H1 (cell line): ENCODE results near the gene PLCB3. TPM values are rescaled to one million over a fixed set of nuclear protein-coding genes. Genes with fewer than 3 reads are reported as not detected.

ENCODE experiments used
- CTCF ChIA-PET: fragments of 300-600 bp; sonication (Branson Sonifier 250); formaldehyde crosslinking; loops from one replicate; lab custom pipeline; 2021; ENCODE audit not compliant: partially characterized antibody; lab: Charles Lee
- POLR2A ChIA-PET: fragments of 300-600 bp; sonication (Branson Sonifier 250); formaldehyde crosslinking; loops from one replicate; lab custom pipeline; 2021; ENCODE audit warnings: inconsistent platforms; ENCODE audit not compliant: partially characterized antibody; lab: Charles Lee
- DNase-seq, 2 experiments: peaks; one replicate each; pipeline versions ENCODE4 v3.0.0 to v3.0.0-alpha.2; 2010 to 2022; ENCODE audit warnings: low spot score in 2 of 2, low read depth in 1 of 2, mixed read lengths in 1 of 2
- FAIRE-seq: peaks from 2 replicates; lab custom pipeline; 2011; peaks lifted over from hg19 to GRCh38; lab: Jason Lieb, UNC
- H2AFZ ChIP-seq: 2 replicates; pipeline ENCODE4 v1.8.1; 2012; ENCODE audit warnings: low read length, inconsistent platforms
- H2AK5ac ChIP-seq: 2 replicates; pipeline ENCODE4 v1.6.1; 2013; ENCODE audit warnings: low read depth, low read length
- H2BK120ac ChIP-seq: replicated peaks from 2 replicates; pipeline ENCODE3; 2013; ENCODE audit warnings: low read depth, low read length, inconsistent platforms
- H2BK12ac ChIP-seq: 2 replicates; pipeline ENCODE4 v1.6.1; 2013; ENCODE audit warnings: low read depth, low read length
- H2BK15ac ChIP-seq: 2 replicates; pipeline ENCODE4 v1.6.1; 2013; ENCODE audit warnings: low read length
- H2BK20ac ChIP-seq: 2 replicates; pipeline ENCODE4 v1.6.1; 2013; ENCODE audit warnings: low read length
- H2BK5ac ChIP-seq: 2 replicates; pipeline ENCODE4 v1.6.1; 2013; ENCODE audit warnings: low read depth, low read length
- H3K14ac ChIP-seq: 2 replicates; pipeline ENCODE4 v1.6.1; 2013; ENCODE audit warnings: inconsistent platforms; ENCODE audit not compliant: insufficient read length
- H3K18ac ChIP-seq: 2 replicates; pipeline ENCODE4 v1.6.1; 2013; ENCODE audit warnings: low read length; ENCODE audit errors: extremely low read depth
- H3K23ac ChIP-seq: 2 replicates; pipeline ENCODE4 v1.6.1; 2013; ENCODE audit warnings: inconsistent platforms; ENCODE audit not compliant: insufficient read length
- H3K23me2 ChIP-seq: 2 replicates; pipeline ENCODE4 v1.6.1; 2013; ENCODE audit warnings: low read depth, low read length
- H3K27ac ChIP-seq: 2 replicates; pipeline ENCODE4 v1.6.1; 2011; ENCODE audit warnings: low read depth, low read length, inconsistent platforms
- H3K27me3 ChIP-seq, 4 experiments: replicated peaks in 1 of 4; 1 replicate in 1 of 4; 2 replicates in 3 of 4; pipeline versions ENCODE4 v1.6.1 to v1.8.1; 2011 to 2013; ENCODE audit warnings: low read length in 3 of 4, mild to moderate bottlenecking in 3 of 4, inconsistent platforms in 2 of 4, mixed read lengths in 2 of 4, moderate library complexity in 1 of 4; ENCODE audit not compliant: control insufficient read depth in 3 of 4, insufficient read depth in 3 of 4; ENCODE audit errors: extremely low read depth in 1 of 4
- H3K36me3 ChIP-seq, 4 experiments: 2 replicates each; pipeline versions ENCODE4 v1.6.1 to v1.8.1; 2011 to 2013; ENCODE audit warnings: mild to moderate bottlenecking in 4 of 4, low read length in 3 of 4, moderate library complexity in 2 of 4, control low read depth in 1 of 4, inconsistent platforms in 1 of 4; ENCODE audit not compliant: insufficient read depth in 4 of 4, control insufficient read depth in 2 of 4
- H3K4ac ChIP-seq: replicated peaks from 2 replicates; pipeline ENCODE3; 2013; ENCODE audit warnings: low read length, low read depth, mixed read lengths, inconsistent platforms; ENCODE audit not compliant: insufficient read length
- H3K4me1 ChIP-seq, 4 experiments: replicated peaks in 1 of 4; 1 replicate in 1 of 4; 2 replicates in 3 of 4; pipeline versions ENCODE4 v1.6.1 to v1.8.1; 2011 to 2013; ENCODE audit warnings: low read length in 3 of 4, inconsistent platforms in 2 of 4, mixed read lengths in 1 of 4; ENCODE audit not compliant: insufficient read depth in 4 of 4, control insufficient read depth in 3 of 4
- H3K4me2 ChIP-seq, 2 experiments: 2 replicates each; pipeline versions ENCODE4 v1.6.1 to v1.8.1; 2011 to 2013; ENCODE audit warnings: low read depth in 2 of 2, low read length in 2 of 2, control low read depth in 1 of 2, inconsistent platforms in 1 of 2, mild to moderate bottlenecking in 1 of 2; ENCODE audit not compliant: insufficient read depth in 1 of 2
- H3K4me3 ChIP-seq, 4 experiments: fragments of 200-600, 300-600 bp in 1 of 4; sonication (generic), shearing (Covaris generic), sonication (Bioruptor Twin) in 1 of 4; 2 replicates each; pipeline versions ENCODE4 v1.5.1 to v1.8.1; 2011 to 2016; ENCODE audit warnings: low read length in 4 of 4, low read depth in 3 of 4, control low read depth in 2 of 4, inconsistent platforms in 2 of 4, mild to moderate bottlenecking in 2 of 4, mixed read lengths in 1 of 4, moderate library complexity in 1 of 4; ENCODE audit not compliant: insufficient read depth in 2 of 4; ENCODE audit errors: extremely low read depth in 1 of 4
- H3K56ac ChIP-seq: replicated peaks from 2 replicates; pipeline ENCODE3; 2013; ENCODE audit warnings: low read depth, mild to moderate bottlenecking, mixed read lengths, low read length, inconsistent platforms; ENCODE audit not compliant: insufficient read length
- H3K79me1 ChIP-seq: 2 replicates; pipeline ENCODE4 v1.6.1; 2013; ENCODE audit warnings: low read depth, low read length, control low read depth
- H3K79me2 ChIP-seq, 2 experiments: 2 replicates each; pipeline versions ENCODE4 v1.6.1 to v1.8.1; 2012 to 2013; ENCODE audit warnings: low read length in 2 of 2, mild to moderate bottlenecking in 2 of 2, inconsistent platforms in 1 of 2; ENCODE audit not compliant: insufficient read depth in 2 of 2, control insufficient read depth in 1 of 2
- H3K9ac ChIP-seq, 4 experiments: replicated peaks in 1 of 4; 1 replicate in 1 of 4; 2 replicates in 3 of 4; pipeline versions ENCODE4 v1.6.1 to v1.8.1; 2011 to 2013; ENCODE audit warnings: low read depth in 3 of 4, low read length in 3 of 4, control low read depth in 2 of 4, mild to moderate bottlenecking in 2 of 4, moderate library complexity in 2 of 4, inconsistent platforms in 1 of 4; ENCODE audit errors: extremely low read depth in 1 of 4
- H3K9me3 ChIP-seq, 2 experiments: 2 replicates each; pipeline versions ENCODE4 v1.6.1 to v1.8.1; 2012 to 2013; ENCODE audit warnings: mild to moderate bottlenecking in 2 of 2, moderate library complexity in 2 of 2, control low read depth in 1 of 2, inconsistent platforms in 1 of 2, low read depth in 1 of 2, low read length in 1 of 2, mixed read lengths in 1 of 2; ENCODE audit not compliant: insufficient read depth in 2 of 2
- H4K20me1 ChIP-seq, 2 experiments: replicated peaks in 1 of 2; 2 replicates each; pipeline versions ENCODE3 to v1.8.1; 2011 to 2013; ENCODE audit warnings: inconsistent platforms in 2 of 2, low read length in 2 of 2, mild to moderate bottlenecking in 1 of 2; ENCODE audit not compliant: insufficient read depth in 2 of 2, control insufficient read depth in 1 of 2
- H4K5ac ChIP-seq: 2 replicates; pipeline ENCODE4 v1.6.1; 2013; ENCODE audit warnings: low read length, low read depth, mixed read lengths, inconsistent platforms; ENCODE audit not compliant: insufficient read length
- H4K8ac ChIP-seq: 2 replicates; pipeline ENCODE4 v1.8.0; 2013; ENCODE audit warnings: mild to moderate bottlenecking, moderate library complexity, low read length, inconsistent platforms; ENCODE audit not compliant: insufficient read depth; ENCODE audit errors: extremely low read depth
- H4K91ac ChIP-seq: replicated peaks from 2 replicates; pipeline ENCODE3; 2013; ENCODE audit warnings: low read length, mixed read lengths, inconsistent platforms; ENCODE audit not compliant: insufficient read length
- CBX5 ChIP-seq: fragments of 300-800, 300-1000 bp; sonication (generic); IDR thresholded peaks from 2 replicates; pipeline ENCODE4 v1.7.1; 2016; ENCODE audit warnings: antibody characterized with exemption, low read length, low read depth
- POLR2A ChIP-seq, 2 experiments: IDR thresholded peaks; 1 replicate in 1 of 2; 2 replicates in 1 of 2; pipeline ENCODE4 v1.6.1; 2011; ENCODE audit warnings: low read depth in 2 of 2, low read length in 2 of 2, mild to moderate bottlenecking in 2 of 2; ENCODE audit errors: control extremely low read depth in 1 of 2
- RNF2 ChIP-seq: fragments of 200-900, 300-1000 bp; sonication (generic); IDR thresholded peaks from 2 replicates; pipeline ENCODE4 v1.7.1; 2016; ENCODE audit warnings: borderline replicate concordance, low read depth, mild to moderate bottlenecking, antibody characterized with exemption, low read length; ENCODE audit not compliant: poor library complexity, severe bottlenecking; ENCODE audit errors: missing control alignments
- RXRA ChIP-seq: IDR thresholded peaks from 2 replicates; pipeline ENCODE4 v1.6.1; 2011; ENCODE audit warnings: low read depth, mild to moderate bottlenecking, low read length, moderate library complexity; ENCODE audit not compliant: insufficient read depth
- SIN3A ChIP-seq, 2 experiments: IDR thresholded peaks in 1 of 2; conservative IDR thresholded peaks in 1 of 2; 2 replicates each; pipeline ENCODE4 v1.6.1; 2011 to 2012; ENCODE audit warnings: low read length in 2 of 2, improper control_type of control experiment in 1 of 2, low read depth in 1 of 2, mild to moderate bottlenecking in 1 of 2
- SP4 ChIP-seq: IDR thresholded peaks from 2 replicates; pipeline ENCODE4 v1.6.1; 2012; ENCODE audit warnings: low read length, inconsistent platforms
- SRF ChIP-seq: IDR thresholded peaks from 2 replicates; pipeline ENCODE4 v1.6.1; 2011; ENCODE audit warnings: mild to moderate bottlenecking, low read depth, low read length, moderate library complexity
- WGBS, 2 experiments: shearing (Covaris generic) in 1 of 2; methylation state at CpG; one replicate each; pipeline versions ENCODE4 v1.1.6 to v1.1.7; 2013 to 2015; ENCODE audit warnings: low lambda C conversion rate in 2 of 2, mixed read lengths in 2 of 2, inconsistent platforms in 1 of 2, low coverage in 1 of 2, missing lambda C conversion rate in 1 of 2; ENCODE audit not compliant: insufficient replicate concordance in 2 of 2, insufficient coverage in 1 of 2, insufficient read length in 1 of 2; ENCODE audit errors: extremely low coverage in 1 of 2, missing lambda C conversion rate in 1 of 2; 5-methylcytosine and 5-hydroxymethylcytosine counted together
- polyA plus RNA-seq, 7 experiments: library from polyadenylated mRNA; depleted of rRNA in 3 of 7; stranded (reverse) in 5 of 7; unstranded in 2 of 7; fragments of >200 nt in 5 of 7; fragments of 200-250 nt in 2 of 7; gene quantifications; 1 replicate in 5 of 7; 2 replicates in 1 of 7; 4 replicates in 1 of 7; pipeline versions ENCODE4 v1.2.1 to v1.2.3, GENCODE V29; 2011 to 2013; ENCODE audit warnings: missing spikeins in 2 of 7, mixed read lengths in 2 of 7
- total RNA-seq: library from RNA; stranded (reverse); fragmentation: NEBNext Ultra II Directional; extraction: Animal tissue kit (Norgen Biotek cat#: 25700); gene quantifications from 2 replicates; pipeline ENCODE4 v1.2.1, GENCODE V29; 2021
- TF ChIP-seq, protein P1 (sequence below): IDR thresholded peaks from 2 replicates; pipeline ENCODE4 v1.6.1; 2012; ENCODE audit warnings: inconsistent platforms

The PLCB3 gene
- total and polyA plus RNA-seq, 2 of the 8 experiments (the other 6 are each of a cell fraction or from before 2014, with no cell fraction given) = 47.2 to 104 TPM

DNA sequence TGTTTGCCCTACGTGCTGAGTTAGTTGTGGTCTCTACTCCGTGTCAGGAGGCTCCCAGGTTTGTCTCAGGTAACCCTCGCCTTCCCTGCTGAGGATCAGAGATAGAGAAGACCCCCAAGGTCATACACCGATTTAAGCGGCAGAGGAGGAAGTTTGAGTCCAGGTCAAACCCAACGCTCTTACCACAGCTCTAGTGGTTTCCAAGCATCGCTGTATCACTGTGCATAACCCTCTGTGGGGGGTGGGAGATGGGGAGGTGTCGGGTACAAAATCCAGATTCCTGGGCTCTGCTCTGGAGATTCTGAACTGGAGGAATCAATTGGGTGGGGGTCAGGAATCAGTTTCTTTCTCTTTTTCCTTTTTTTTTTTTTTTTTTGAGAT lies 20.4 kb upstream of the PLCB3 start:
- no peak overlapping the region for H3K27ac ChIP-seq
- H2BK120ac ChIP-seq = no peak overlapping the region
- H3K23me2 ChIP-seq = peaks cover 19% of the 10 kb centered on the region
- peak overlapping the region; percentile 70 to 80 (median 76) for H3K4me3 ChIP-seq
- no peak overlapping the region for H3K4ac ChIP-seq
- no peak overlapping the region for H4K91ac ChIP-seq
- peak overlapping the region in 2 of 4 experiments; percentile 38 to 44; a peak in 4 of 7 replicates for H3K9ac ChIP-seq
- no peak overlapping the region for H3K56ac ChIP-seq
- no peaks in the 10 kb centered on the region for H3K79me2 ChIP-seq
- peaks cover 0 to 6% of the 10 kb centered on the region in 2 experiments for H4K20me1 ChIP-seq
- no peak for DNase-seq
- no peaks in the 10 kb centered on the region for H3K9me3 ChIP-seq
- H3K4me2 ChIP-seq = peak overlapping the region; percentile 87 to 97
- peak overlapping the region; percentile 26; the same call in 1 of the 2 replicates for H2AFZ ChIP-seq
- FAIRE-seq = no peak
- H4K5ac ChIP-seq = no peak overlapping the region
- 11% methylated on average over 8 of the region's 8 CpGs; no CpG with 5 or more reads in 1 of the 2 experiments for WGBS, 2 experiments
- no peak overlapping the region for H3K18ac ChIP-seq
- H3K79me1 ChIP-seq = no peaks in the 10 kb centered on the region; the same call in 1 of the 2 replicates
- peaks cover 0 to 31% (median 13%) of the 10 kb centered on the region in 4 experiments; a peak in 6 of 7 replicates for H3K4me1 ChIP-seq
- TF ChIP-seq SIN3A (conservative IDR thresholded peaks at IDR 0.05 in 1 of 2, IDR thresholded peaks at IDR 0.05 in 1 of 2; ENCODE audit: low read depth in 1 of 2, low read length in 2 of 2) (no peak), CBX5 (no peak), RNF2 (no peak), RXRA (no peak), SP4 (no peak), POLR2A (IDR thresholded peaks at IDR 0.05; ENCODE audit: control extremely low read depth in 1 of 2, low read depth in 2 of 2, low read length in 2 of 2) (no peak), SRF (no peak)
- TF ChIP-seq, protein P1, sequence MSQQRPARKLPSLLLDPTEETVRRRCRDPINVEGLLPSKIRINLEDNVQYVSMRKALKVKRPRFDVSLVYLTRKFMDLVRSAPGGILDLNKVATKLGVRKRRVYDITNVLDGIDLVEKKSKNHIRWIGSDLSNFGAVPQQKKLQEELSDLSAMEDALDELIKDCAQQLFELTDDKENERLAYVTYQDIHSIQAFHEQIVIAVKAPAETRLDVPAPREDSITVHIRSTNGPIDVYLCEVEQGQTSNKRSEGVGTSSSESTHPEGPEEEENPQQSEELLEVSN = no peak
- no peak overlapping the region for H4K8ac ChIP-seq
- H3K36me3 ChIP-seq = no peaks in the 10 kb centered on the region
- H2BK5ac ChIP-seq = peak overlapping the region; percentile 9; the same call in 1 of the 2 replicates
- no peak overlapping the region for H2BK20ac ChIP-seq
- peaks cover 0 to 12% (median 6%) of the 10 kb centered on the region in 4 experiments; a peak in 4 of 7 replicates for H3K27me3 ChIP-seq
- no peak overlapping the region for H3K23ac ChIP-seq
- POLR2A ChIA-PET = interaction anchor here (0.9 to 11.9 kb wide), 6 partner anchors 16 to 194 kb away, joined by 3 to 190 read pairs (median 3); partner anchors contain the start of genes FKBP2, PLCB3 and PPP1R14B
- no peak overlapping the region for H2BK12ac ChIP-seq
- CTCF ChIA-PET = interaction anchor here (0.6 to 8.6 kb wide), 4 partner anchors 20 to 53 kb away, joined by 3 to 51 read pairs (median 14); partner anchors contain the start of genes BAD, FERMT3 and PLCB3
- no peak overlapping the region for H3K14ac ChIP-seq
- H2BK15ac ChIP-seq = no peak overlapping the region
- H2AK5ac ChIP-seq = no peak overlapping the region
